ENCODE measurements around the gene MELK.

DNA sequence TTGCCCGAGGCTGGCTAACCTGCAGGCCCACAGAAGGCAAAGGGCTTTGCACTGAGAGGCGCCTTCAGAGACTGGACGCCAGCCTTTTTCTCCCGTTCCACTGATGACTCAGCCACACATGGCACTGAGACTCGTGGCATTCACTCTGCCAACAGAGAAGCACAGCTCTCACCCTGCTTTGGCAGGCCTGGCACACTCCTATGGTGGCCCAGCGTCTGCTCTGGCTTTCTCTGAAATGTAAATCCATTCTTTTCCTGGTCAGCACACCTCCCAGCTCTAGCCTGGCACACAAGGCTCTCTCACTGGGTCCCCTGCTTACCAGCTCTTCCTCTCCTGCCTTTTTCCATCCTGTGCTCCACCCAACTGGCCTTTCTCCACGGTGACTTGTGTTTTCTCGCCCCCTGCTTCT lies 5.9 kb upstream of the MELK start:
- TF ChIP-seq, protein P1, sequence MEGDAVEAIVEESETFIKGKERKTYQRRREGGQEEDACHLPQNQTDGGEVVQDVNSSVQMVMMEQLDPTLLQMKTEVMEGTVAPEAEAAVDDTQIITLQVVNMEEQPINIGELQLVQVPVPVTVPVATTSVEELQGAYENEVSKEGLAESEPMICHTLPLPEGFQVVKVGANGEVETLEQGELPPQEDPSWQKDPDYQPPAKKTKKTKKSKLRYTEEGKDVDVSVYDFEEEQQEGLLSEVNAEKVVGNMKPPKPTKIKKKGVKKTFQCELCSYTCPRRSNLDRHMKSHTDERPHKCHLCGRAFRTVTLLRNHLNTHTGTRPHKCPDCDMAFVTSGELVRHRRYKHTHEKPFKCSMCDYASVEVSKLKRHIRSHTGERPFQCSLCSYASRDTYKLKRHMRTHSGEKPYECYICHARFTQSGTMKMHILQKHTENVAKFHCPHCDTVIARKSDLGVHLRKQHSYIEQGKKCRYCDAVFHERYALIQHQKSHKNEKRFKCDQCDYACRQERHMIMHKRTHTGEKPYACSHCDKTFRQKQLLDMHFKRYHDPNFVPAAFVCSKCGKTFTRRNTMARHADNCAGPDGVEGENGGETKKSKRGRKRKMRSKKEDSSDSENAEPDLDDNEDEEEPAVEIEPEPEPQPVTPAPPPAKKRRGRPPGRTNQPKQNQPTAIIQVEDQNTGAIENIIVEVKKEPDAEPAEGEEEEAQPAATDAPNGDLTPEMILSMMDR (conservative IDR thresholded peaks at IDR 0.05; ENCODE audit: low read depth, low read length) = no peak
- no peak for TF ChIP-seq EZH2 (IDR thresholded peaks at IDR 0.05; ENCODE audit: borderline replicate concordance, low read depth, low read length, poor library complexity, severe bottlenecking)
